ENCODE results near the gene ELL2.

Gene ELL2

DNA sequence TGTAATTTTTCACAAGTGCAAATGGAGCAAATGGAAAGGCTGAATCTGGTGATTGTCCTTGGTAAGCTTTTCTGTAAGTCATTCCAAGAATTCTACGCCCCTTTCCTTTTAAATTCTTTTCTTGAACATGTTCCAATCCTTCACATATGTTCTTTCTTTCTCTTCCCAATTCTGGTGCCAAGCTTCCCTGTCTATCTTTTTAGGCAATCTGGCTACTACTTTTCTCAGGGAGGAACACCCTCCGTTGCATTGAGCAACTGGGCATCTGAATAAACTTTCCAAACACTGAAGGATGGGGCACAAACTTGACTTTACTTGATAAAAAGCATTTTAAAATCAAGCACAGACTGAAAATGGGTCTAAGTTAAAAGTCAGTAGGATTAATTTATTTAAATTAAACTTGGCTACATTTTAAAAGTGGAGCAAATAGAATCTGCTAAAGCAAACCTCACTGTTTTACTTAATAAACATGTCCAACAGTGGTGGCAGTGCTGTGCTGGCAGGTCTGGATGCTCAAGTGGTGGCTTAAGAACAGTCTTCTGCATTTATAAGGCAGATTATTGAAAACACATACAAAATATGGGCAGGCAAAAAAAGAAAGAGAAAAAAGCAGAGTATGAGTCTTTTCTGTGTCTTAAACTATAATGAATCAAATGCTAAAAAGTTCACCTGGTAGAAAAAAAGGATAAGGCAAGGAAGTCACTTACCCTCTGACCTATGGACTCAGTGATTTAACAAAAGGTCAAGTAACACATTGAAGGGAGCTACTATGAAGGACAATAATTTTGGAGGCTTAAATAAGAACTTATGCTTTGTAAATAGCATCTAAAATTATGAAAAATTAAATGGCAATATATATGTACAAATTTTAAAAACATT is 5.4 kb downstream of the ELL2 start:
- H3K27ac ChIP-seq (ENCODE audit: low read length): no peak overlapping the region
- DNase-seq: no peak
- no peaks in the 10 kb centered on the region for H3K9me2 ChIP-seq (replicated peaks; ENCODE audit: insufficient read depth, low read length)
- H3K27me3 ChIP-seq (replicated peaks; ENCODE audit: insufficient read depth, low read length): no peaks in the 10 kb centered on the region
- no peaks in the 10 kb centered on the region for H3K9me3 ChIP-seq (replicated peaks; ENCODE audit: insufficient read depth, low read length)
- no peaks in the 10 kb centered on the region for H3F3A ChIP-seq (ENCODE audit: insufficient read depth, low read length)
- H3K36me3 ChIP-seq (replicated peaks; ENCODE audit: insufficient read depth, low read length): no peaks in the 10 kb centered on the region
- H3K4me1 ChIP-seq (ENCODE audit: low read length): peaks cover 20% of the 10 kb centered on the region
- H3K4me3 ChIP-seq (ENCODE audit: low read length): no peak overlapping the region
- H4K20me1 ChIP-seq (ENCODE audit: insufficient read depth, low read length): 0 out of 2 replicates have a peak, but pooled peaks cover 2% of the 10 kb centered on the region
- no peak overlapping the region for H3K4me2 ChIP-seq (ENCODE audit: low read depth, low read length)
- peaks cover 96% of the 10 kb centered on the region for H3K79me2 ChIP-seq (ENCODE audit: low read length)
- no peak overlapping the region for H3K9ac ChIP-seq (ENCODE audit: low read length)
- no peak overlapping the region for H2AFZ ChIP-seq (ENCODE audit: low read length)
- TF ChIP-seq, protein P1, sequence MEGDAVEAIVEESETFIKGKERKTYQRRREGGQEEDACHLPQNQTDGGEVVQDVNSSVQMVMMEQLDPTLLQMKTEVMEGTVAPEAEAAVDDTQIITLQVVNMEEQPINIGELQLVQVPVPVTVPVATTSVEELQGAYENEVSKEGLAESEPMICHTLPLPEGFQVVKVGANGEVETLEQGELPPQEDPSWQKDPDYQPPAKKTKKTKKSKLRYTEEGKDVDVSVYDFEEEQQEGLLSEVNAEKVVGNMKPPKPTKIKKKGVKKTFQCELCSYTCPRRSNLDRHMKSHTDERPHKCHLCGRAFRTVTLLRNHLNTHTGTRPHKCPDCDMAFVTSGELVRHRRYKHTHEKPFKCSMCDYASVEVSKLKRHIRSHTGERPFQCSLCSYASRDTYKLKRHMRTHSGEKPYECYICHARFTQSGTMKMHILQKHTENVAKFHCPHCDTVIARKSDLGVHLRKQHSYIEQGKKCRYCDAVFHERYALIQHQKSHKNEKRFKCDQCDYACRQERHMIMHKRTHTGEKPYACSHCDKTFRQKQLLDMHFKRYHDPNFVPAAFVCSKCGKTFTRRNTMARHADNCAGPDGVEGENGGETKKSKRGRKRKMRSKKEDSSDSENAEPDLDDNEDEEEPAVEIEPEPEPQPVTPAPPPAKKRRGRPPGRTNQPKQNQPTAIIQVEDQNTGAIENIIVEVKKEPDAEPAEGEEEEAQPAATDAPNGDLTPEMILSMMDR (IDR thresholded peaks at IDR 0.05; ENCODE audit: low read length): no peak
- TF ChIP-seq EZH2 (optimal IDR thresholded peaks at IDR 0.05; ENCODE audit: low read depth, low read length) (no peak), EZH2phosphoT487 (IDR thresholded peaks at IDR 0.05; ENCODE audit: low read length) (no peak)

DNA sequence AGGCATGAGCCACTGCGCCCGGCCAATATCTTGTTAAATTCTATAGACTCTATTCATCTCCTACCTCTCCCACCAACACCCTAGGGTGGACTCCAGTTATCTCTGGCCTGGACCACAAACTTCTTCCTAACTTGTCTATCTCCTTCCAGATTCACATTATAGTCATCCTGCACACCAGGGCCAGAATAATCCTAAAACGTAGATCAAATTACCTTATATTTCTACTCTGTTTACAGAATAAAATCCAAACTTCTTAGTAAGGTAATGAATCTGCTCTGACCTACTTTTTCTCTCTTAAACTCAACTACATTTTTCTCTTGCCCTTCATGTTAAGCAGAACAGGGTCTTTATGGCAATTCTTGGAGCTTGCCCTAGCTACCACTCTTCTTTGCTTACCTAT is 6.9 kb downstream of the ELL2 start:
- Histone ChIP-seq H3K79me2 (ENCODE audit: low read length) (peaks cover 85% of the 10 kb centered on the region), H3K27ac (ENCODE audit: low read length) (no peak overlapping the region)

DNA sequence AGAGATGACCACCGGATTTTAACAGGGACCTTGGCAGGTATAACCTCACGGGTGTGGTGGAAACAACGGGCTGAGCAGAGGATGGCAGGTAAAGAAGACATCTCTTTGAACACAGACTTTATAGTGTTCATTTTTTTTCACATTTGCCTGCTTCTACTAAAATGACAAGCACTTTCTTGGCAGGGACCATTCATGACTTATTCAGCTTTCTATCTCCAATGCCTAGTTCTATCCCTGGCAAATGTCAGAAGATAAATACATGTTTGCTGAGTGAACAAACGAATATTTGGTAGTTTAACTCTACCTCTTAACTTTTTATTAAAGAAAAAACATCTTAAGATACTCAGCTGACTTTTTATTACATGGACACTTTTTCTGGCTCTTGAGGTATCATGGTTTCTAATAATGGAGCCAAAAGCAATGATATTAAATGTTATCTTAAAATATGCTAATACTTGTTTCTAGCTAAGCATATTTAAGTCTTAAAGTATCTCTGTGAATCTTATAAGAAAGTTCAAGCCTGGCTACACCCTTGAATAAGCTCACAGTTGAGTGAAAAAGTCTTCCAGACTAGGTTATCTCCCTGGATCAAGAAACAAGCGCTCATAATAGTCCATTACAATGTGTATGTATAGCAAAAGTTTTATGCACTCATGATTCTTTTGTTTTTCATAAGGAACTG is 8.5 kb downstream of the ELL2 start:
- H3K4me2 ChIP-seq (ENCODE audit: low read depth, low read length): no peak overlapping the region
- peaks cover 27% of the 10 kb centered on the region for H3K4me1 ChIP-seq (ENCODE audit: low read length)
- H3K9ac ChIP-seq (ENCODE audit: low read length): no peak overlapping the region
- TF ChIP-seq, protein P1 (IDR thresholded peaks at IDR 0.05; ENCODE audit: low read length): no peak
- TF ChIP-seq EZH2 (optimal IDR thresholded peaks at IDR 0.05; ENCODE audit: low read depth, low read length) (no peak), EZH2phosphoT487 (IDR thresholded peaks at IDR 0.05; ENCODE audit: low read length) (no peak)
- H3K36me3 ChIP-seq (replicated peaks; ENCODE audit: insufficient read depth, low read length): no peaks in the 10 kb centered on the region
- peaks cover 10% of the 10 kb centered on the region; the same call in 1 of the 2 replicates for H4K20me1 ChIP-seq (ENCODE audit: insufficient read depth, low read length)
- H2AFZ ChIP-seq (ENCODE audit: low read length): no peak overlapping the region
- H3F3A ChIP-seq (ENCODE audit: insufficient read depth, low read length): peaks cover 13% of the 10 kb centered on the region
- H3K27me3 ChIP-seq (replicated peaks; ENCODE audit: insufficient read depth, low read length): no peaks in the 10 kb centered on the region
- peaks cover 85% of the 10 kb centered on the region for H3K79me2 ChIP-seq (ENCODE audit: low read length)
- no peaks in the 10 kb centered on the region for H3K9me2 ChIP-seq (replicated peaks; ENCODE audit: insufficient read depth, low read length)
- no peaks in the 10 kb centered on the region for H3K9me3 ChIP-seq (replicated peaks; ENCODE audit: insufficient read depth, low read length)
- H3K27ac ChIP-seq (ENCODE audit: low read length): no peak overlapping the region
- H3K4me3 ChIP-seq (ENCODE audit: low read length): no peak overlapping the region
- no peak for DNase-seq

More for the DNA sequence above, 6.9 kb downstream of the ELL2 start:
- Histone ChIP-seq H3K9ac (ENCODE audit: low read length) (no peak overlapping the region), H3K4me1 (ENCODE audit: low read length) (peaks cover 26% of the 10 kb centered on the region), H3K27me3 (replicated peaks; ENCODE audit: insufficient read depth, low read length) (no peaks in the 10 kb centered on the region), H3K36me3 (replicated peaks; ENCODE audit: insufficient read depth, low read length) (no peaks in the 10 kb centered on the region), H3K4me2 (ENCODE audit: low read depth, low read length) (no peak overlapping the region), H3F3A (ENCODE audit: insufficient read depth, low read length) (peaks cover 8% of the 10 kb centered on the region), H4K20me1 (ENCODE audit: insufficient read depth, low read length) (0 out of 2 replicates have a peak, but pooled peaks cover 2% of the 10 kb centered on the region), H2AFZ (ENCODE audit: low read length) (no peak overlapping the region), H3K4me3 (ENCODE audit: low read length) (no peak overlapping the region), H3K9me3 (replicated peaks; ENCODE audit: insufficient read depth, low read length) (no peaks in the 10 kb centered on the region), H3K9me2 (replicated peaks; ENCODE audit: insufficient read depth, low read length) (no peaks in the 10 kb centered on the region)
- no peak for DNase-seq
- TF ChIP-seq EZH2 (optimal IDR thresholded peaks at IDR 0.05; ENCODE audit: low read depth, low read length) (no peak), EZH2phosphoT487 (IDR thresholded peaks at IDR 0.05; ENCODE audit: low read length) (no peak)
- TF ChIP-seq, protein P1 (IDR thresholded peaks at IDR 0.05; ENCODE audit: low read length): no peak
